Karpas-422 (cell line): Measurements from ENCODE around the gene DPP10. TPM values are rescaled to one million over a fixed set of nuclear protein-coding genes. Genes with fewer than 3 reads are reported as not detected.

ENCODE experiments used
- small RNA-seq: library from RNA; depleted of rRNA; stranded (forward); fragments of <200 nt; gene quantifications from one replicate; pipeline ENCODE3, GENCODE V24; 2014
- total RNA-seq: library from RNA; depleted of rRNA; stranded (reverse); fragments of >200 nt; shearing (Covaris generic); gene quantifications from 2 replicates; pipeline ENCODE4 v1.2.3, GENCODE V29; 2014; ENCODE audit warnings: low replicate concordance

Gene DPP10
- total RNA-seq, 1 experiment from 2014 or later: not detected

Small RNA genes within 50 kb of the gene (small RNA-seq; reads per million reads assigned to genes)
- 0.55 reads per million, percentile 12 among the genes with 10 or more reads in this experiment for gene RNU2-41P
